GM12801 (cell line): ENCODE data around the gene TNFRSF1A.

Experiments
- CTCF ChIP-seq: IDR thresholded peaks from one replicate; pipeline ENCODE4 v1.5.1; 2011; ENCODE audit warnings: control low read depth; ENCODE audit not compliant: insufficient read length; ENCODE audit errors: extremely low read depth

The TNFRSF1A gene

DNA sequence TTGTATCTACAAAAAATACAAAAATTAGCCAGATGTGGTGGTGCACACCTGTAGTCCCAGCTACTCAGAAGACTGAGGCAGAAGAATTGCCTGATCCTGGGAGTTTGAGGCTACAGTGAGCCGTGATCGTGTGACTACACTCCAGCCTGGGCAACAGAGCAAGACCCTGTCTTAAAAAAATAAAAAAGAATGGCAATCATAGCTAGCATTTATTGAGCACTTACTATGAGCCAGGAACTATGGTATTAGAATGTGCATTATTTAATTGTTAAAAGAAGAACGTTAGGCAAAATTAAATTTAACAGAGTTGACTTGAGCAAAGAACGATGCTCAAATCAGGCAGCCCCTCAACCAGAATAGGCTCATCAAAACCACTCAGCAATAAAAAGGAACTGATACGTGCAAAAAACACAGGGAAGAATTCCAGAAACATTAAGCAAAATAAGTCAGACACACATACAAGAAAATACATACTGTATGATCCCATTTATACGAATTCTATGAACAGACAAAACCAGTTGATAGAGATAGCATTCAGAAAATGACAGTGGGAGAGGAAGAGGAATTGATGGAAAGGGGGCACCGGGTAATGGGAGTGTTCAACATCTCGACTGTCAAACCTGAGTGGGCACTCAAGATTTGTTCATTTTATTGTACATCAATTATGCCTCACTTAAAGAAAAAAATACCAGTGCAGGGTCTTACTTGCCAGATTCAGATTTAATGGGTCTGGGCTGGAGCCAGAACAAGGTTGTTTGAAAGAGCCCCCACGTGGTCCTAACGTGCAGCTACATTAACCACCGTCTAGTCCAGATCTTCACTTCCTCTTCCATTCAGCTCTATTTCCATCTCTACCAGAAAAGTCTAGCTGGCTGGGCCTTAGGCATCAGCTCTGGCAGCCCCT is 25.4 kb upstream of the TNFRSF1A start:
- no peak for TF ChIP-seq CTCF

DNA sequence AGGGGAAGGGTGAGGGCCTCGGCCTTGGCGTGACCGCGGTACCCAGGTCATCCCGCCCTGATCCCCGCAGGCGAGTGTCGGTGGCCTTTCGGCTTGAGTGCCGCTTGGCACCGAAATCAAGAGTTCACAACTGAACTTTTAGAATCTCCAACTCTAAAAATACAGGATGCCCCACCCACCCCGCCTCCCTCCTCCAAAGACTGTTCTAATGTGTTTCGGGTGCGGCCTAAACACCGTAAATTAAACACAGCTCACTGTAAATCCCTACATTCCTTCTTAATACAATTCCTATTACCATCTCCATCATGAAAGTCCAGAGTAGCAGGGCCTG is 22.1 kb upstream of the TNFRSF1A start:
- TF ChIP-seq CTCF = no peak

DNA sequence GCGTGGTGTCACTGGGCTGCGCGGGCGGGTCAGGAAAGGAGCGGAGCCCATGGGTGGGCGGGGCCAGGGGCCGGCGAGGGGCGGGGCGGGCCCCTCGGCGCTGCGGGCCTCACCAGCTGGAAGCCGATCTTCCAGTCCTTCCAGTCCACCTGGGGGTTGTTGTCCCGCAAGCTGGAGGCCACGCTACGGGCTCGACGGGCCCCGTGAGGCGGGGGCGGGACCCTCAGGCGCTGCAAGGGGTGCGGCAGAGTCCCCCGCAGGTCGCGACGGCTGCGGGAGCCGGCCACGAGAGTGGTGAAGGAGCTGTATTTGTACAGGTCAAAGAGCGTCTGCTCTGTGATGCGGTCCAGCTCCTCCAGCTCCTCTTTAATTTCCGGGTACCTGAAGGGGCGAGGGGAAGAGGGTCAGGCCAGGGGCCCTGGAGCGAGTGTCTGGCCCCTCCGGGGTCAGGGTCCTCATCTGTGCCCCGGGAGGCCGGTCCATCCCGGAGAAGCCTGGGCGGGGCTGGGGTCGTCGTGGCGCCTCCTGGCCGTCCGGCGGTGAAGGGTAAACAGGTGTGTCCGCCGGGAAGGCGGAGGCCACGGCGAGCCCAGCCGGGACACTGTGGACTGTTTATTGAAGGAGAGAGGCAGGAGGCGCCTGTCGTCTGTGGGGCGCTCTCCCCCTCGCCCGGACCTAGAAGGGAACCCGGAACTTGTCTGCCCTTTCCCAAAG is 21.6 kb upstream of the TNFRSF1A start:
- TF ChIP-seq CTCF = no peak

DNA sequence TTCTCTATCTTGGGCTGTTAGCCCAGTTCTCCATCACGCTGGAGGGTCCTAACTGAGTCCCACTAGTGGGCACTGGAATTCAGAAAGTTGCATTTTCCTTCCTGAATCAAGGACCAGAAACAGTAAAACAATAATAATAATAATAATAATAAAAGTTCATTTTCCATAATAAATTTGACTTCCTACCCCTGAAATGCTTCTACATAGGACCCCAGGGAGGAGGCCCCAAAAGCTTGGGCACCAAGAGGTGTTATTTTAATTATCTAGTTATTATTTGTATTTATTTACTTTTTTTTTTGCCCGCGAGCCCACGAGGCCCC is 21.1 kb upstream of the TNFRSF1A start:
- TF ChIP-seq CTCF = no peak

DNA sequence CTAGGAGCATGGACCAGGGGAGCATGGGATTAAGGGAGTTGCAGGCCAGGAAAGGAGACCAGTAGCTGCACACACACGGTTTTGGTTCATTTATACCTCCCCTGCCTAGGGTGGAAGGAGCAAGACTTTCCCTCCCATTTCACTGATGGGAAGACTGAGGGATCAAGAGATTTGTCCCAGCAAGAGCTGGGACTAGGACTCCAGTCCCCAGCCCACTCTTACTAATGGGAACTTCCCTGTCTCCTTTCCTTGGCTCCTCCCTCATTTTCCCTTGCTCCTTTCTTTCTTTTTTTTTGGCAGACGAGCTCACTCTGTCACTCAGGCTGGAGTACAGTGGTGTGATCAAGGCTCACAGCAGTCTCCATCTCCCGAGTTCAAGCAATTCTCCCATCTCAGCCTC is 20.5 kb upstream of the TNFRSF1A start:
- TF ChIP-seq CTCF = no peak

- TF ChIP-seq CTCF = no peak
These were observed 20.0 kb upstream of the TNFRSF1A start for GRCh38 chr12:6361834-6362233.

GRCh38 chr12:6360578-6361490 is 19.0 kb upstream of the TNFRSF1A start:
- no peak for TF ChIP-seq CTCF
